NOMO-1 treated with DMSO at 0.1 percent for 48 hours (cell line): Measurements from ENCODE around the gene ERAP2.

Experiments used
- DNase-seq: peaks from one replicate; lab custom pipeline; 2025; ENCODE audit not compliant: unreplicated experiment; lab: John Stamatoyannopoulos, UW

The ERAP2 gene

DNA sequence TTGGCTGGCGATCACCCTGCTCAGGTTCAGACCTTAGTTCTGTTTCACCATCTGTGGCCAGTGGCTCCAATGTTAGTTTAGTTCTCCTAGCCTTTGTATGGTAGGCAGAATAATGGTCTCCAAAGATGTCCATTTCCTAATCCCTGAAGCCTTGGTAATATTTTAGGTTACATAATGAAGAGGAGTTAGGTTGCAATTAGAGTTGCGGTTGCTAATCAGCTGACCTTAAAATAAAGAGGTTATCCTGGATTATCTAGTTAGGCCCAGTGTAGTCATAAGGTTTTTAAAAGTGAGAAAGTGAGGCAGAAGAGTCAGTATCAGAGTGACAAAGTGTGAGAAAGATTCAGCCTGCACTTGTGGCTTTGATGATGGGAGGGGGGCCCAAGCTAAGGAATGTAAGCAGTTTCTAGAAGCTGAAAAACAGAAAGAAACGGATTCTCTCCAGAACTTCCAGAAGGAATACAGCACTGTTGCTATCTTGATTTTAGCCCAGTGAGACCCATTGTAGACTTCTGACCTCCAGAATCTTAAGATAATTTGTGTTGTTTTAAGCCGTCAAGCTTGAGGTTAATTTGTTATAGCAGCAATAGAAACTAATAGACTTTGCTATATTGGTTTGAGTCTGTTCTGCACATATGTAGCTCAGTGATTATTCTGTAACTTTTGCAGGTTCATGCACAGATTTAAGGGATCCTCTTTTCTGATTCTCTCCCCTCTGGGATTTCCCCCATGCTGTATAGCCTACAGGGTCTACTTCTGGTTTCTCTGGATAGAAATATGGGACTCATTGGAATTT lies 81.2 kb downstream of the ERAP2 start:
- peak; percentile 2 for DNase-seq

- no peak for DNase-seq
These were observed 82.7 kb downstream of the ERAP2 start for GRCh38 chr5:96958977-96959376.

DNA sequence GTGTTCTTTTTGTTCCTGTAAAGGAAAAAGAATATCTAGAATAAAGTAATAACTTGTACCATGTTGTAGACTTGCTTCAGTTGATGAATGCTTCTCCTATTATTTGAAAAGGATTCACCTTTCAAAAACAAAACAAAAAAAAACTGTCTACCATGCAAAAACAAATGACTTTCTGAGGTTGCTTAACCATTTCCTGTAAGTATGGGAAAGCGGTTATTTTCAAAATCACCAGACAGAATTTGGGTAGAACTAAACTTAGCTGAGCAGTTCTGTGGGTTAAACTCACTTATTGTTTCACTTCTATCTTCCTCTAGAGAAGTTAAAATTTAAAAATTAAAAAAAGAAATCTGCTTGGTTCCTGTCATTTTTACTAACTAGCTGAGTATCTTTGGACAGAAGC lies 84.8 kb downstream of the ERAP2 start:
- peak; percentile 89 for DNase-seq

- DNase-seq = peak; percentile 43
These were observed 86.3 kb downstream of the ERAP2 start for GRCh38 chr5:96962540-96962991.

DNA sequence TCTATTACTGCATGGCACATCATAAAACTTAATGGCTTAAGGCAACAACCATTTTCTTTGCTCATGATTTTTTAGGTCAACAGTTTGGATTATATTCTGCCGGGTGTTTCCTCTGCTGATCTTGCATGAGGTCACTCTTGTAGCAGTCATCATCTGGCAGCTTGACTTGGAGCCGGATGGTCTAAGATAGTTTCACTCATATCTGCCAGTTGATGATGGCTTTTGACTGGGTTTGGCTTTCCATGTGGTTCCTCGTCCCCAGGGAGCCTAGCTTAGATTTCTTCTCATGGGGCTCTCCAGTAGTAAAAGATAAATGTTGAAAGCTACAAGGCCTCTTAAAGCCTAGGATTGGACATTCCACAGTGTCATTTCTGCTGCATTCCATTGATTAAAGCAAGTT lies 87.0 kb downstream of the ERAP2 start:
- DNase-seq = no peak

DNA sequence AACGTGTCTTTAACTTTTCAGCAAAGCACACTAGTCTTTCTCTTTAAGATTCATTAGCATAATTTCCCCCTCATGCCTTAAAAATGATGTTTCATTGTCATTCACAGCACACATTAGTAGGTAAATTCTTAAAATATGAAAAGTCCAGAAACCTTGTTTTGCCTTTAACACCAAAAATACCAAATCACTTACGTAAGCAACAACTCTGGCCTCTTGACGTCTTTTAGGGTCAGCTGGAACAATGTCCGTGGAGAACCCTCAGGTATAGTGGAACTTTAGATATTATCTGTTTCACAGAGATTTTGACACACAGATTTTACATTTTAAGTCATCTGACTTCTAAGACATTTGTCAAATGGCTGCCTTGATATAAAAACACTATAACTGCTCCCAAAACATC lies 90.5 kb downstream of the ERAP2 start:
- DNase-seq = no peak

GRCh38 chr5:96967400-96967799 lies 91.1 kb downstream of the ERAP2 start:
- DNase-seq = no peak

DNA sequence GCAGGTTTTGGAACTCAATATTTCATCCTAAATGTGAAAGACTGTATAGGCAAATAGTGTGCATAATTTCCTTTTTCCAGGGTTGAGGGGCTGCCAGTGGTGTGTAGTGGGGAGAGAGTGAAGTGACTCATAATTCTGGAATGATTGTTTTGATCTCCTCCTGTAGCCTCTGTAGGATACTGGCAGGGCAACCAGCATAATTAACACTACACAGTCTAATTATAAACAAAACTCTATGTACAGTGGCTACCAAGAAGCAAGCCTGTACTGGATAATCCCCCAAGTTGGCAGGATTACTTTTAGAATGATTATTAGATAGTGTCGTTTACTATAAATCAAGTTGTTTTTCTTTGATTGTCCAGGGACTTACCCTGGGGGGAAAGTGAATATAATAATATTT lies 91.8 kb downstream of the ERAP2 start:
- DNase-seq = no peak

GRCh38 chr5:96968614-96969013 lies 92.3 kb downstream of the ERAP2 start:
- DNase-seq = no peak
